HepG2 (cell line): ENCODE measurements around the gene TAL2. TPM values are rescaled to one million over a fixed set of nuclear protein-coding genes. Genes with fewer than 3 reads are reported as not detected.

Source experiments
- DMAP1 ChIP-seq: IDR thresholded peaks from 2 replicates; pipeline ENCODE4 v1.6.1; 2016
- FOXC1 ChIP-seq: sonication (generic); formaldehyde crosslinking; IDR thresholded peaks from 2 replicates; pipeline ENCODE4 v1.8.0; 2022; ENCODE audit warnings: mild to moderate bottlenecking, missing genetic modification reagents, borderline replicate concordance
- HIVEP1 ChIP-seq: sonication (generic); formaldehyde crosslinking; IDR thresholded peaks from 2 replicates; pipeline ENCODE4 v1.4.0; 2020; ENCODE audit warnings: mild to moderate bottlenecking, missing genetic modification reagents
- KLF12 ChIP-seq: sonication (generic); formaldehyde crosslinking; IDR thresholded peaks from 2 replicates; pipeline ENCODE4 v1.4.0; 2020; ENCODE audit warnings: missing genetic modification reagents, borderline replicate concordance
- LRRFIP1 ChIP-seq: sonication (generic); formaldehyde crosslinking; conservative IDR thresholded peaks from 2 replicates; pipeline ENCODE4 v1.4.0; 2020; ENCODE audit warnings: missing genetic modification reagents
- MTA1 ChIP-seq: sonication (generic); formaldehyde crosslinking; IDR thresholded peaks from 2 replicates; pipeline ENCODE4 v1.4.0; 2020; ENCODE audit warnings: missing genetic modification reagents, mild to moderate bottlenecking, borderline replicate concordance
- TEAD2 ChIP-seq: sonication (generic); formaldehyde crosslinking; IDR thresholded peaks from 2 replicates; pipeline ENCODE4 v1.9.0; 2021; ENCODE audit warnings: missing genetic modification reagents
- UBTF ChIP-seq: sonication (generic); formaldehyde crosslinking; IDR thresholded peaks from 2 replicates; pipeline ENCODE4 v1.4.0; 2020; ENCODE audit warnings: mild to moderate bottlenecking, missing genetic modification reagents
- ZFP91 ChIP-seq: sonication (generic); formaldehyde crosslinking; IDR thresholded peaks from 2 replicates; pipeline ENCODE4 v1.9.0; 2022; ENCODE audit warnings: missing genetic modification reagents, mild to moderate bottlenecking, borderline replicate concordance
- ZNF225 ChIP-seq: sonication (generic); formaldehyde crosslinking; IDR thresholded peaks from 2 replicates; pipeline ENCODE4 v1.4.0; 2020; ENCODE audit warnings: mild to moderate bottlenecking, missing genetic modification reagents
- ZNF253 ChIP-seq: sonication (generic); formaldehyde crosslinking; IDR thresholded peaks from 2 replicates; pipeline ENCODE4 v1.8.0; 2022; ENCODE audit warnings: mild to moderate bottlenecking, missing genetic modification reagents, borderline replicate concordance
- ZNF407 ChIP-seq: sonication (generic); formaldehyde crosslinking; IDR thresholded peaks from one replicate; pipeline ENCODE4 v1.5.1; 2020; ENCODE audit warnings: mild to moderate bottlenecking, missing genetic modification reagents; ENCODE audit errors: not compliant biosample characterization
- ZNF577 ChIP-seq: sonication (generic); formaldehyde crosslinking; IDR thresholded peaks from 2 replicates; pipeline ENCODE4 v1.4.0; 2020; ENCODE audit warnings: mild to moderate bottlenecking, low read depth, missing genetic modification reagents, borderline replicate concordance
- polyA plus RNA-seq, 8 experiments: library from polyadenylated mRNA; depleted of rRNA in 3 of 8; stranded (reverse) in 7 of 8; unstranded in 1 of 8; fragments of >200 nt; fragmentation: Illumina TruSeq in 4 of 8; extraction: Trizol in 4 of 8; gene quantifications; 2 replicates each; pipeline versions ENCODE4 v1.2.1 to v1.2.3, GENCODE V29; 2011 to 2016; ENCODE audit warnings: low read depth in 4 of 8, missing spikeins in 1 of 8, mixed read lengths in 1 of 8; ENCODE audit not compliant: insufficient read depth in 1 of 8
- total RNA-seq, 5 experiments: library from RNA; depleted of rRNA; stranded (reverse); fragments of >200 nt; fragmentation: Illumina TruSeq; extraction: Trizol; gene quantifications; 2 replicates each; pipeline ENCODE4 v1.2.3, GENCODE V29; 2016; ENCODE audit warnings: low read depth in 1 of 5

Gene TAL2
- total and polyA plus RNA-seq, 2 of the 13 experiments (the other 11 are each of a cell fraction or from before 2014, with no cell fraction given): 0.22 TPM; not detected in 1

- TF ChIP-seq ZNF407 (peak; percentile 26), ZNF225 (CRISPR knock-in tag) (peak; percentile 70; the same call in 1 of the 2 replicates), MTA1 (CRISPR knock-in tag) (no peak; the same call in 1 of the 2 replicates), LRRFIP1 (no peak), KLF12 (CRISPR knock-in tag) (0 out of 2 replicates have a peak, but pooled peaks have one; percentile 37), HIVEP1 (CRISPR knock-in tag) (no peak), ZFP91 (no peak; the same call in 1 of the 2 replicates), ZNF577 (no peak), DMAP1 (CRISPR knock-in tag) (peak; percentile 54; the same call in 1 of the 2 replicates), ZNF253 (CRISPR knock-in tag) (no peak), FOXC1 (CRISPR knock-in tag) (peak; percentile 46; the same call in 1 of the 2 replicates), TEAD2 (CRISPR knock-in tag) (no peak), UBTF (CRISPR knock-in tag) (peak; percentile 74; the same call in 1 of the 2 replicates)
Measured at GRCh38 chr9:105694848-105695581, 32.8 kb downstream of the TAL2 start (continued).
